ENCODE measurements around the gene PIAS1. TPM values are rescaled to one million over a fixed set of nuclear protein-coding genes. Genes with fewer than 3 reads are reported as not detected.

PIAS1 gene
- total and polyA plus RNA-seq, 2 donors: 32.1 to 79.8 TPM

DNA sequence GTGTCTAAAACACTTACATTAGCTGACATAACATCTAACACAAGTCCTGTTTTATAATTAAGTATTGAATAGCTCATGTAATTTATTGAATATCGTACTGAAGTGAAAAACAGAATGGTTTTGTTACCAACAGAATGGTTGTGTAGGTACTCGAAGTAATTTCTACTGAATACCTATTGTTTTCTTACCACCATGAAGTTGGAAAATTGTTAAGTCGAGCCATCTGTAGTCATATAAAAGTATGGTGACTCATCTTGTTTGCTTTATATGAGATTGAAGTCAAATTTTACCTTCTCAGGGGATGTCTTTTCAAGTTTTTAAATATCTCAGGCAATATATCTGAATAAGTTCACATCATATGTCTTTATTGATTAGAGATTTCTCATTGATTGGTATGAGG, 37.6 kb downstream of the PIAS1 start:
- WGBS: 94% methylated on average over 3 of the region's 3 CpGs
- no peak overlapping the region for H3K4me3 ChIP-seq (ENCODE audit: low read depth, low read length)
- H3K36me3 ChIP-seq (ENCODE audit: insufficient read depth): no peaks in the 10 kb centered on the region
- no peaks in the 10 kb centered on the region for H3K4me1 ChIP-seq (ENCODE audit: insufficient read depth)
- DNase-seq (ENCODE audit: extremely low spot score): no peak
- H3K27ac ChIP-seq (ENCODE audit: low read depth): no peak overlapping the region

DNA sequence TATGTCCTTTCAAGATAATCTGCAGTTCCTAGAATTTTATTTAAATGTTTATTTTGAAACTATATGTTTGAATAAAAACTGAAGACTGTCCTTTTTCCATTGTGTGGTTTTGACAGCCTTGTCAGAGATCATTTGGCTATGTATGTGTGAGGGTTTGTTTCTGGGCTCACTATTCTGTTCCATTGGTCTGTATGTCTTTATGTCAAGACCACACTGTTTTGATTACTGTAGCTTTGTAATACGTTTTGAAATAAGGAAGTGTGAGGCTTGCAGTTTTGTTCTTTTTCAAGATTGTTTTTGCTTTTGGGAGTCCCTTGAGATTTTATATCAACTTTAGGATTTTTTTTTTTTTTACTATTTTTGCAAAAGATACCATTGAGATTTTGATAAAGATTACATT, 42.0 kb downstream of the PIAS1 start:
- Histone ChIP-seq H3K36me3 (ENCODE audit: insufficient read depth) (no peaks in the 10 kb centered on the region), H3K27ac (ENCODE audit: low read depth) (no peak overlapping the region), H3K4me3 (ENCODE audit: low read depth, low read length) (no peak overlapping the region), H3K4me1 (ENCODE audit: insufficient read depth) (no peaks in the 10 kb centered on the region)
- no peak for DNase-seq (ENCODE audit: extremely low spot score)
- WGBS: 85% methylated on average over 1 of the region's 1 CpG

DNA sequence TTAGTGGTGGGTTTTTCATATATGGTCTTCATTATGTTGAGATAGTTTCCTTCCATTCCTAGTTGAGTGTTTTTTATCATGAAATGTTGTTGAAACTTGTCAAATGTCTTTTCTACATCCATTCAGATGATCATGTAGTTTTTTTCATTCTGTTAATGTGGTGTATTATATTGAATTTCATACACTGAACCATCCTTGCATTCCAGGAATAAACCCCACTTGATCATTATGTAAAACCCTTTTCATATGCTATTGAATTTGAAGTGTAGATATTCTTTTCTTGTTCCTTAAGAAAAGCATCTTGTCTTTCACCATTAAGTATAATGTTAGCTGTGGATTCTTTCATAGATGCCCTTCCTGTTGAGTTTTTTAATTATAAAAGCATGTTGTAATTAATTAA, 42.9 kb downstream of the PIAS1 start:
- Histone ChIP-seq H3K27ac (ENCODE audit: low read depth) (no peak overlapping the region), H3K4me3 (ENCODE audit: low read depth, low read length) (no peak overlapping the region), H3K36me3 (ENCODE audit: insufficient read depth) (no peaks in the 10 kb centered on the region), H3K4me1 (ENCODE audit: insufficient read depth) (no peaks in the 10 kb centered on the region)
- no peak for DNase-seq (ENCODE audit: extremely low spot score)

DNA sequence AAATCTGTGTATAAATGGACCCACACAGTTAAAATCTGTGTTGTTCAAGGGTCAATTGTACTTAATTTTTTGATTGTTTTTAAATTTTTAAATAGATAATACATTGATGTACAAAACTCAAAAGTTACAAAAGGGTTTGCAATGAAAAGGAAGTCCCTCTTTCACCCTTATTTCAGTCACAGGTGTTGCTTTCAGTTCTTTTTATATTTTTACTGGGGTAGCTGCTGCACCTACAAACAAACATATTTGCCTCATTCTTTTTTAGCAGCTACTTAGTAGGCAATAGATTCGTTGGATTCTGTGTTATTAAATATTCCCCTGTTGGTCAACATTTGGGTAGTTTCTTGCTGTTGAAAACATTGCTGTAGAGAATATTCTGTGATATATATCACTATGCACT, 44.4 kb downstream of the PIAS1 start:
- no peaks in the 10 kb centered on the region for H3K4me1 ChIP-seq (ENCODE audit: insufficient read depth)
- WGBS: 78% methylated on average over 1 of the region's 1 CpG
- no peak for DNase-seq (ENCODE audit: extremely low spot score)
- H3K4me3 ChIP-seq (ENCODE audit: low read depth, low read length): no peak overlapping the region
- no peaks in the 10 kb centered on the region for H3K36me3 ChIP-seq (ENCODE audit: insufficient read depth)
- H3K27ac ChIP-seq (ENCODE audit: low read depth): no peak overlapping the region

DNA sequence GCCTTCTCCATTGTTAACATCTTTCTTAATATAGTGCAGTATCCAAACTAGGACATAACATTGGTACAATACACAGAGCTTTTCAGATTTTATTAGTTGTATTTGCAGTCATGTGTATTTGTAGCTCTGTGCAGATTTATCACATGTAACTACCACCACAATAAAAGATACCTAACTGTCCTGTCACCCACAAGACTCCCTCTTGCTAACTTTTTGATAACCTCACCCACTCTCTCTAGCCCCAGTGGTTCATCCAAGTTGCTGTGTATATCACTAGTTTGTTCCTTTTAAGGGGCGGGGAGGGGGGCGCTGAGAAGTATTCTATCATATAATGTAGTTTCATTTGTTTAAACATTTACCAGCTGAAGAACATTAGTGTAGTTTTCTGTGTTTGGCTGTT, 46.1 kb downstream of the PIAS1 start:
- 95% methylated on average over 2 of the region's 2 CpGs for WGBS
- Histone ChIP-seq H3K4me1 (ENCODE audit: insufficient read depth) (no peaks in the 10 kb centered on the region), H3K27ac (ENCODE audit: low read depth) (no peak overlapping the region), H3K4me3 (ENCODE audit: low read depth, low read length) (no peak overlapping the region), H3K36me3 (ENCODE audit: insufficient read depth) (no peaks in the 10 kb centered on the region)
- no peak for DNase-seq (ENCODE audit: extremely low spot score)

DNA sequence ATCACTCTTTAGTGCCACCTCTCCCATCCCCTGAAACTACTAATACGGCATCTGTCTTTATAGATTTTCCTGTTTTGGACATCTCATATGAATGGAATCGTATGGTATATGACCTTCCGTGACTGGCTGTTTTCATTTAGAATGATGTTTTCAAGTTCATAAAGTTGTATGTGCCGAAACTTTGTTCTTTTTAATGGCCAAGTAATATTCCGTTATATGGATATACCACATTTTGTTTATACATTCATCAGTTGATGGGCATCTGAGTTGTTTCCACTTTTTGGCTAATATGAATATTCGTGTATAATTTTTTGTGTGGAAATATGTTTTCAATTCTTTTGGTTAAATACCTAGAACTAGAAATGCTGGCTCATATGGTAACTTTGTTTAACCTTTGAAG, 49.5 kb downstream of the PIAS1 start:
- Histone ChIP-seq H3K36me3 (ENCODE audit: insufficient read depth) (no peaks in the 10 kb centered on the region), H3K27ac (ENCODE audit: low read depth) (no peak overlapping the region), H3K4me3 (ENCODE audit: low read depth, low read length) (no peak overlapping the region), H3K4me1 (ENCODE audit: insufficient read depth) (no peaks in the 10 kb centered on the region)
- DNase-seq (ENCODE audit: extremely low spot score): no peak
- WGBS: 97% methylated on average over 6 of the region's 6 CpGs

DNA sequence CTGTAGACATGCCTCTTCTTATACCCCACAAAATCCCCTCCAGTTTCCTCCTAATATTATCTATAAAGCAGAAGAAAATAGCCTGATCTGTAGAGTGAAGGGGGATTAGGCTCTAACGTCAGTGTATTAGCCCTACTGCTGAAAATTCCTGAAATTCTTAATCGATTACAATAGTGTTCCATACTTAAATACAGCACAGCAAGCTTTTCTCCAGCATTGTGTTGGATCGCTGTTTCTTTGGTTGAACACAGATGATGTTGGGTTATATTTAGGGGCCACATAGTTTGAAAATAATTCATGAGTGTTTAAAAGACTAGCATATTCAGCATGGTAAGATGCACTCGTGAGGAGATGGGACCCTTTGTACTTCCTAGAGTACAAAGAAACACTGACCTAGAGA, 52.5 kb downstream of the PIAS1 start:
- no peak overlapping the region for H3K27ac ChIP-seq (ENCODE audit: low read depth)
- 51% methylated on average over 4 of the region's 4 CpGs for WGBS
- no peak for DNase-seq (ENCODE audit: extremely low spot score)
- no peaks in the 10 kb centered on the region for H3K36me3 ChIP-seq (ENCODE audit: insufficient read depth)
- H3K4me1 ChIP-seq (ENCODE audit: insufficient read depth): no peaks in the 10 kb centered on the region
- no peak overlapping the region for H3K4me3 ChIP-seq (ENCODE audit: low read depth, low read length)

DNA sequence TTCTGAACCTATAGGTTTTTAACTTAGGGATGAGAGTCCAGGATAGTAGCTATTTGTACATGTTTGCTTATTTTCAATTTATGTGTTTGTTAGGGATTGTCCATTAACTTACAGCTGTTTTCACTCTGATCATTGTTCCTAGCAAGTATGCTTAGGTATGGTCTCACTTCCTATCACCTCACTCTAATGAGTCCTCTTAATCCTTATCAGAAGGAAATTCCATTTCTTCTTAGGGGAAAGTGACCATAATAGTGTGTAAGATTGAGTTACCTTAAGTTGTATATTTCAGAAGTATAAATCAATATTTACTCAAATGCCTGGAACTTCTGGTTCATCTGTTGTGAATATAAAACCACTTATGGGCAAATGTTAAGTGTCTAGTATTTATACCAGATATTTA, 53.0 kb downstream of the PIAS1 start:
- Histone ChIP-seq H3K4me3 (ENCODE audit: low read depth, low read length) (no peak overlapping the region), H3K4me1 (ENCODE audit: insufficient read depth) (no peaks in the 10 kb centered on the region)
- no peak for DNase-seq (ENCODE audit: extremely low spot score)

DNA sequence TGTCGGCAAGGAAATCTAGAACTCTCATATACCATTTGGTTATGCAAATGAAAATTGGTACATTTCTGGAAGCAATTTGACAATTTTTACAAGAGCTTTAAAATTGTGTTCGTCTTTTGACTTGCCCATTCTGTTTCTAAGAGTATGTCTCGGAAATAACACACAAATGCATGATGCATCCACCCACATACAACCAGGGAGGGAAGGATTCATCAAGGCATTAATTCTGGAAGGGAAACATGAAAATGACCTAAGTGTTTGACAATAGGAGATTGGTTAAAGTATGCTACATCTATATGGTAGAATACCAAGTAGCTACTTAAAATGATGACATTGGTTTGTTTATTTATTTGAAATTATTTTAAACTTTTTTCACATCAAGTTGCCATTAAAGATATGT, 58.6 kb downstream of the PIAS1 start:
- WGBS: 58% methylated on average over 3 of the region's 3 CpGs
- no peak for DNase-seq (ENCODE audit: extremely low spot score)
- no peak overlapping the region for H3K27ac ChIP-seq (ENCODE audit: low read depth)
- no peak overlapping the region for H3K4me3 ChIP-seq (ENCODE audit: low read depth, low read length)
- no peaks in the 10 kb centered on the region for H3K36me3 ChIP-seq (ENCODE audit: insufficient read depth)
- no peaks in the 10 kb centered on the region for H3K4me1 ChIP-seq (ENCODE audit: insufficient read depth)

More for the DNA sequence above, 53.0 kb downstream of the PIAS1 start:
- Histone ChIP-seq H3K27ac (ENCODE audit: low read depth) (no peak overlapping the region), H3K36me3 (ENCODE audit: insufficient read depth) (no peaks in the 10 kb centered on the region)

DNA sequence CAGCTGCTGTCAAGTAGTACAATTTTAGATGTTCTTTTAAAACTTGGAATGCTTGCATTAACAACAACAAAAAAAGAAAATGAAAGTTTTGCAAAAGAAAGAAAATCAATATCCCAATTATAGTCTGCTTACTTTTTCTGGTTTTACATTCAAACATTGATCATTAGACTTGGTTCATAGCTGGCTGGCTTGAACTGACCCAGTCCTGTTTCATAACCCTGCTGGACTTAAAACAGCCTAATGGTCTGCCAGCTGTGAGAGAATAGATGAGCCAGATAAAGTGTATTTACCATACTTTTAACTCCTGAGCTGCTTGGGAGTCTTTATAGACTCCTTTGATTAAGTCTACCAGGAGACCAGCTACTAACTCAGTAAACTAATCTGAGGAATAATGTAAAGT, 59.2 kb downstream of the PIAS1 start:
- Histone ChIP-seq H3K36me3 (ENCODE audit: insufficient read depth) (no peaks in the 10 kb centered on the region), H3K27ac (ENCODE audit: low read depth) (no peak overlapping the region), H3K4me3 (ENCODE audit: low read depth, low read length) (no peak overlapping the region), H3K4me1 (ENCODE audit: insufficient read depth) (no peaks in the 10 kb centered on the region)
- DNase-seq (ENCODE audit: extremely low spot score): no peak

DNA sequence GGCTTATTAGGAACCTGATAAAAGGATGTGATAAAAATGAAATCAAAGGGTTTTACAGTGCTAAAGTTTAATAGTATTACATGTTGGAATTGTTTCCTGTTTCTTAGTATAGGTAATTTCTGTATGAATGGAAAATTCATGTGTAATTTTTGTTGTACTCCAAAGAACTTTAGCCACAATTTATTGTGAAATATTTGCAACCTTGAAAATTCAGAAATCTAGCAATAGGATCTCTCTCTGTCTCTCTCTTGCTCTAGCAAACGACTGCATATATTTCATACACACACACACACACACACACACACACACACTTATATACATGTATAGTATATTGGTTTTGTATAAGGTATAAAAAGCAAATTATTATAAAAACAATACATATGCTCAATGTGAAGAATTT, 59.6 kb downstream of the PIAS1 start:
- Histone ChIP-seq H3K4me3 (ENCODE audit: low read depth, low read length) (no peak overlapping the region), H3K27ac (ENCODE audit: low read depth) (no peak overlapping the region), H3K4me1 (ENCODE audit: insufficient read depth) (no peaks in the 10 kb centered on the region), H3K36me3 (ENCODE audit: insufficient read depth) (no peaks in the 10 kb centered on the region)
- WGBS: 3% methylated on average over 1 of the region's 1 CpG
- no peak for DNase-seq (ENCODE audit: extremely low spot score)

DNA sequence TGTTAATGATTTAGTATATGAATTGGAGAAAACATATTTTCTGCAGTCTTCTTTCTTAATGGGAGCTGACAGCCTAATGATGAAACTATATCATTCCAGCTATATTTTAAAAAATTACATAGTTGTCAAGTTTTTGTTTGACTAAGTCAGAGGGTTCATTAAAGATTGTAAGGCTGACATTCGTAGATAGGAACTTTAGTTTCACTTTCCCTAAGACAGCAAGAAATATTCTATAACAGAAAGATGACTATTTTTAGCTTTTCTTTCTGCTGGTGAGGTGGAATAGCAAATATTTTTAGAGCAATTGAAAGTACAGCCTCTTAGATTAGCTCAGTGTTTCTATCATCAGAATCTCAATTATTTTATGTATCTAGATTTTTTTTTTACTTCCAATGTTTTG, 60.2 kb downstream of the PIAS1 start:
- H3K36me3 ChIP-seq (ENCODE audit: insufficient read depth): no peaks in the 10 kb centered on the region
- no peak overlapping the region for H3K4me3 ChIP-seq (ENCODE audit: low read depth, low read length)
- WGBS: 0% methylated on average over 1 of the region's 1 CpG
- H3K27ac ChIP-seq (ENCODE audit: low read depth): no peak overlapping the region
- H3K4me1 ChIP-seq (ENCODE audit: insufficient read depth): no peaks in the 10 kb centered on the region
- DNase-seq (ENCODE audit: extremely low spot score): no peak

DNA sequence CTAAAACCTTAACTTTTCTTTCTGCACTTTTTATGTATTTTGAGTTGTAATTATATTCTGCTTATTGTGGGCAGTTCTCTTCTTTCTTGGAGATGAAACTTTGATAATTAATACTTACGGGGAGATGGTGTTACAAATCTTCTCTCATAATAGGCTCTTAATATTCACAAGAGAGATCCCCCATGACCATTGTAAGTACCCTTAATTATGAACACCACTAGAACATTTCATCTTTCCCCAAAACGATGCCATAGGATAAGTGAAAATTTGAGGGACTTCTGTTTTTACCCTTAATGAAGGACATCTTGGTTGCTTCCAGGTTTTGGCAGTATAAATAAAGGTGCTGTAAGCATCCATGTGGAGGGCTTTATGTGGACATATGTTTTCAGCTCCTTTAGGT, 60.7 kb downstream of the PIAS1 start:
- no peaks in the 10 kb centered on the region for H3K4me1 ChIP-seq (ENCODE audit: insufficient read depth)
- no peak overlapping the region for H3K4me3 ChIP-seq (ENCODE audit: low read depth, low read length)
- no peaks in the 10 kb centered on the region for H3K36me3 ChIP-seq (ENCODE audit: insufficient read depth)
- WGBS: 46% methylated on average over 2 of the region's 2 CpGs
- DNase-seq (ENCODE audit: extremely low spot score): no peak
- H3K27ac ChIP-seq (ENCODE audit: low read depth): no peak overlapping the region

DNA sequence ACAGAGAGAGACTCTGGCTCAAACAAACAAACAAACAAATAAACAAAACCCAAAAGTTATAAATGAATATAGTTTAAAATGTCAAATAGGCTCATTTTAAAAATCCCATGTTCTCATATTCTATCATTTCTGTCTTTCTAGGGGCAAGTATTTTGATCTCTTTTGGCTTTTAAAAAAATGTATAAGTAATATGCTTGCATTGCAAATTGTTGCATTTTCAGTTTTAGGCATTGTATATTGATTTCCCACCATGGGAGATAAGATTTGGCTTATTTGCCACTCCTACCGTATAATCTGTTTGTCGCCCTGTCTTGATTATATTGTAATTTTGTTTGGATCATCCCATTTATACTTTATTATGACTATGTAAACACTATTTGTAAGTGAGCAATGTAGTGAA, 70.6 kb downstream of the PIAS1 start:
- Histone ChIP-seq H3K27ac (ENCODE audit: low read depth) (no peak overlapping the region), H3K4me3 (ENCODE audit: low read depth, low read length) (no peak overlapping the region), H3K36me3 (ENCODE audit: insufficient read depth) (no peaks in the 10 kb centered on the region), H3K4me1 (ENCODE audit: insufficient read depth) (no peaks in the 10 kb centered on the region)
- DNase-seq (ENCODE audit: extremely low spot score): no peak
- 94% methylated on average over 2 of the region's 2 CpGs for WGBS

DNA sequence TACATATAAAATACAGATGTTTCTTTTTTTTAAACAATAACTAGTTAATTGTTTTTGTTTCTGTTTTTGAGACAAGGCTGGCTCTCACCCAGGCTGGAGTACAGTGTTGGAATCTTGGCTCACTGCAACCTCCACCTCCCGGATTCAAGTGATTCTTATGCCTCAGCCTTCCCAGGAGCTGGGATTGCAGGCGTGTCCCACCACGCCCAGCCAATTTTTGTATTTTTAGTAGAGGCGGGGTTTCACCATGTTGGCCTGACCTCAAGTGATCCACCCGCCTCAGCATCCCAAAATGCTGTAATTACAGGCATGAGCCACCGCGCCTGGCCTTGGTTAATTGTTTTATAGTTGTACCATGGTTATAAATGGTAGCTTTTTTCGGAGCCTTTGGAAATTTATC, 72.3 kb downstream of the PIAS1 start:
- Histone ChIP-seq H3K4me3 (ENCODE audit: low read depth, low read length) (no peak overlapping the region), H3K36me3 (ENCODE audit: insufficient read depth) (no peaks in the 10 kb centered on the region), H3K4me1 (ENCODE audit: insufficient read depth) (no peaks in the 10 kb centered on the region), H3K27ac (ENCODE audit: low read depth) (no peak overlapping the region)
- WGBS: 64% methylated on average over 8 of the region's 8 CpGs
- DNase-seq (ENCODE audit: extremely low spot score): no peak
